ENCODE measurements around the gene NPPB. TPM values are rescaled to one million over a fixed set of nuclear protein-coding genes. Genes with fewer than 3 reads are reported as not detected.

Gene NPPB
- total RNA-seq, 2 donors from 2014 or later, result not detected

GRCh38 chr1:11860083-11860482, 1.3 kb upstream of the NPPB start:
- Histone ChIP-seq H3K27me3 (replicated peaks; ENCODE audit: insufficient read depth) (peaks cover 17% of the 10 kb centered on the region), H3K4me3 (no peak overlapping the region)

DNA sequence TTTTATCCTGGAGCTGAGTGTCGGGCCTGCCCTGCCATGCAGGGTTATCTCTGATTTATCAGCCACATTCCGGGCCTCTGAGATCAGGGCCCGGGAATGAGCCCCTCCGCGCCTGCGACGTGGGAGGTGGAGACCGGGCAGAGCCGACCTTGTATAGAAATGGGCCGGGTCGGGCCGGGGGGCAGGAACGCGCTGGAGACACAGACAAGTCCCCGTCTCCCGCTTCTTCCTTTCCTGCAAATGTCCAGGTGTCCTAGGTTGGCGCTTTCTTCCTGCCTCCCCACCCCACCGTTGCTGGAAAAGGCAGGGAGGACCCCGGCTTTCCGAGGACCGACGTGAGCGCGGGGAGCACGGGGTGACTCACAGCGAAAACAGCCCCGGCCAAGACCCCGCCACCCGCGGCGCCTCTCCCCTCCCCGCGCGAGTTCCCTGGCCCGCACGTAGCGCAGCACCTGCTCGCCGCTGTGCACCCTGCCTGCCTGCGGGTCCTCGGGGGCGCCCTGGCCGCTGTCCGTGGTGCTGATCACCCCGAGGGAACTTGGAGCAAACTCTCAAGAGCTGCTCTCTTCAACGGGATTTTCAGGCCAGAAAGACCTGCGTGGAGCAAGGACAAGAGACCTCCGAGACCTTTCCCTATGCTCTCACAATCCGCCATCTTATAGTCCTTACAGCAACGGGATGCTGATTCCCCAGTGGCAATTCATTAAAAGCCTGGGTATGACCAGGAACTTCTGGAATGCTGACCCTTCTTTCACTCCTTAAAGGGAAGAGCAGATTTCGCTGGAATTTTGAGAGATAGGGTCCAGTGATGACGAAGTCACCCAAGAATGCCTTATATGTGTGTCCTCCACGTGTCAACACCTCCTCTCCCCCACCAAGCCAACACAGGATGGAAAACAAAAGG, 475 bp upstream of the NPPB start:
- H3K4me1 ChIP-seq (replicated peaks), result no peaks in the 10 kb centered on the region
- DNase-seq (ENCODE audit: low spot score), result no peak
- H3K27me3 ChIP-seq (replicated peaks; ENCODE audit: insufficient read depth), result peaks cover 17% of the 10 kb centered on the region

More at GRCh38 chr1:11860083-11860482, 1.3 kb upstream of the NPPB start:
- Histone ChIP-seq H3K36me3 (no peaks in the 10 kb centered on the region), H3K4me1 (replicated peaks) (no peaks in the 10 kb centered on the region), H3K9me3 (no peaks in the 10 kb centered on the region), H3K27ac (no peak overlapping the region)
- intact Hi-C loops (cut with DNase I), result no loop called here
- TF ChIP-seq POLR2AphosphoS5 (IDR thresholded peaks at IDR 0.05) (no peak), POLR2A (IDR thresholded peaks at IDR 0.05) (no peak), CTCF (IDR thresholded peaks at IDR 0.05) (no peak)
- DNase-seq (ENCODE audit: low spot score), result no peak
- WGBS, result 83% methylated on average over 1 of the region's 2 CpGs

GRCh38 chr1:11858158-11858557, 587 bp downstream of the NPPB start:
- Histone ChIP-seq H3K4me3 (no peak overlapping the region), H3K27ac (no peak overlapping the region), H3K9me3 (no peaks in the 10 kb centered on the region), H3K36me3 (no peaks in the 10 kb centered on the region), H3K27me3 (replicated peaks; ENCODE audit: insufficient read depth) (peaks cover 17% of the 10 kb centered on the region), H3K4me1 (replicated peaks) (no peaks in the 10 kb centered on the region)
- 81% methylated on average over 14 of the region's 14 CpGs for WGBS
- DNase-seq (ENCODE audit: low spot score), result no peak
- TF ChIP-seq CTCF (IDR thresholded peaks at IDR 0.05) (no peak), POLR2AphosphoS5 (IDR thresholded peaks at IDR 0.05) (no peak), POLR2A (IDR thresholded peaks at IDR 0.05) (no peak)
- intact Hi-C loops (cut with DNase I), result no loop called here

More for the DNA sequence above, 475 bp upstream of the NPPB start:
- Histone ChIP-seq H3K36me3 (no peaks in the 10 kb centered on the region), H3K4me3 (no peak overlapping the region), H3K9me3 (no peaks in the 10 kb centered on the region), H3K27ac (no peak overlapping the region)
- no peak for TF ChIP-seq POLR2A (IDR thresholded peaks at IDR 0.05)
- TF ChIP-seq CTCF (IDR thresholded peaks at IDR 0.05), result no peak
- no peak for TF ChIP-seq POLR2AphosphoS5 (IDR thresholded peaks at IDR 0.05)
- intact Hi-C loops (cut with DNase I), result no loop called here
- WGBS, result 4% methylated on average over 47 of the region's 53 CpGs

GRCh38 chr1:11857164-11857851, 1.4 kb downstream of the NPPB start:
- Histone ChIP-seq H3K27me3 (replicated peaks; ENCODE audit: insufficient read depth) (peaks cover 17% of the 10 kb centered on the region), H3K36me3 (no peaks in the 10 kb centered on the region), H3K9me3 (no peaks in the 10 kb centered on the region), H3K27ac (no peak overlapping the region), H3K4me3 (no peak overlapping the region), H3K4me1 (replicated peaks) (no peaks in the 10 kb centered on the region)
- TF ChIP-seq POLR2AphosphoS5 (IDR thresholded peaks at IDR 0.05), result no peak
- no peak for TF ChIP-seq CTCF (IDR thresholded peaks at IDR 0.05)
- no peak for TF ChIP-seq POLR2A (IDR thresholded peaks at IDR 0.05)
- intact Hi-C loops (cut with DNase I), result no loop called here
- 37% methylated on average over 10 of the region's 10 CpGs for WGBS
- DNase-seq (ENCODE audit: low spot score), result no peak

All from prostate gland (tissue), 2 donors.